Peyer's patch (tissue), 4 donors: ENCODE results near the gene HMCN1. TPM values are rescaled to one million over a fixed set of nuclear protein-coding genes. Genes with fewer than 3 reads are reported as not detected.

Source experiments
- DNase-seq, 3 donors: peaks; one replicate each; pipeline ENCODE4 v3.0.0-alpha.2; 2017 to 2019
- H3K27ac ChIP-seq, 4 donors: fragments of 200-600 bp; sonication (generic); one replicate each; pipeline ENCODE4 v1.5.1; 2016 to 2019
- H3K27me3 ChIP-seq, 2 donors: fragments of 200-600 bp; sonication (generic); one replicate each; pipeline ENCODE4 v1.5.1; 2019
- H3K36me3 ChIP-seq, 3 donors: fragments of 200-600 bp; sonication (generic); one replicate each; pipeline ENCODE4 v1.5.1; 2016 to 2019
- H3K4me1 ChIP-seq, 4 donors: fragments of 200-600 bp; sonication (generic); one replicate each; pipeline ENCODE4 v1.5.1; 2016 to 2019
- H3K4me3 ChIP-seq, 4 donors: fragments of 200-600 bp; sonication (generic); 1 replicate in 3 of 4; 2 replicates in 1 of 4; pipeline ENCODE4 v1.5.1; 2016 to 2019; ENCODE audit warnings: mild to moderate bottlenecking in 1 of 4
- H3K9me3 ChIP-seq, 4 donors: fragments of 200-600 bp; sonication (generic); one replicate each; pipeline ENCODE4 v1.5.1; 2016 to 2019; ENCODE audit warnings: mild to moderate bottlenecking in 1 of 4
- POLR2A ChIP-seq, 2 donors: fragments of 450-650 bp; IDR thresholded peaks; one replicate each; pipeline ENCODE4 v1.5.1; 2017; ENCODE audit warnings: antibody characterized with exemption in 2 of 2, mild to moderate bottlenecking in 2 of 2, moderate library complexity in 2 of 2
- total RNA-seq, 4 donors: library from RNA; depleted of rRNA; stranded (reverse); fragments of >200 nt; gene quantifications; one replicate each; pipeline ENCODE4 v1.1.0, GENCODE V29; 2016
- TF ChIP-seq, protein P1 (sequence below), 6 experiments: fragments of 450-650 bp in 4 of 6; fragments of 200-600 bp in 2 of 6; sonication (generic) in 1 of 6; IDR thresholded peaks; one replicate each; pipeline ENCODE4 v1.5.1; 2017 to 2019; ENCODE audit warnings: antibody characterized with exemption in 6 of 6, mild to moderate bottlenecking in 3 of 6, moderate library complexity in 1 of 6

The HMCN1 gene
- total RNA-seq, 4 donors from 2014 or later: 1.5 to 18.2 (median 7.1) TPM

DNA sequence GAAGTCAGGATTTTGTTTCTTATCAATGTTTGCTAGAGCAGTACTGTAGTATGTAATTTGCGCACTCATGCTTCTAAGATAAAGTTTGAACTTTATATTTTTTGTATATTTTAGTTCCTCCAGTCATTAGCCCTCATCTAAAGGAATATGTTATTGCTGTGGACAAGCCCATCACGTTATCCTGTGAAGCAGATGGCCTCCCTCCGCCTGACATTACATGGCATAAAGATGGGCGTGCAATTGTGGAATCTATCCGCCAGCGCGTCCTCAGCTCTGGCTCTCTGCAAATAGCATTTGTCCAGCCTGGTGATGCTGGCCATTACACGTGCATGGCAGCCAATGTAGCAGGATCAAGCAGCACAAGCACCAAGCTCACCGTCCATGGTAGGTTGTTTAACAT, 388.6 kb downstream of the HMCN1 start:
- DNase-seq: no peak
- Histone ChIP-seq H3K4me3 (no peak overlapping the region), H3K4me1 (no peaks in the 10 kb centered on the region), H3K9me3 (no peaks in the 10 kb centered on the region), H3K27me3 (no peaks in the 10 kb centered on the region), H3K36me3 (no peaks in the 10 kb centered on the region), H3K27ac (no peak overlapping the region)
- TF ChIP-seq, protein P1, sequence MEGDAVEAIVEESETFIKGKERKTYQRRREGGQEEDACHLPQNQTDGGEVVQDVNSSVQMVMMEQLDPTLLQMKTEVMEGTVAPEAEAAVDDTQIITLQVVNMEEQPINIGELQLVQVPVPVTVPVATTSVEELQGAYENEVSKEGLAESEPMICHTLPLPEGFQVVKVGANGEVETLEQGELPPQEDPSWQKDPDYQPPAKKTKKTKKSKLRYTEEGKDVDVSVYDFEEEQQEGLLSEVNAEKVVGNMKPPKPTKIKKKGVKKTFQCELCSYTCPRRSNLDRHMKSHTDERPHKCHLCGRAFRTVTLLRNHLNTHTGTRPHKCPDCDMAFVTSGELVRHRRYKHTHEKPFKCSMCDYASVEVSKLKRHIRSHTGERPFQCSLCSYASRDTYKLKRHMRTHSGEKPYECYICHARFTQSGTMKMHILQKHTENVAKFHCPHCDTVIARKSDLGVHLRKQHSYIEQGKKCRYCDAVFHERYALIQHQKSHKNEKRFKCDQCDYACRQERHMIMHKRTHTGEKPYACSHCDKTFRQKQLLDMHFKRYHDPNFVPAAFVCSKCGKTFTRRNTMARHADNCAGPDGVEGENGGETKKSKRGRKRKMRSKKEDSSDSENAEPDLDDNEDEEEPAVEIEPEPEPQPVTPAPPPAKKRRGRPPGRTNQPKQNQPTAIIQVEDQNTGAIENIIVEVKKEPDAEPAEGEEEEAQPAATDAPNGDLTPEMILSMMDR (IDR thresholded peaks at IDR 0.05): no peak
- no peak for TF ChIP-seq POLR2A (IDR thresholded peaks at IDR 0.05)

DNA sequence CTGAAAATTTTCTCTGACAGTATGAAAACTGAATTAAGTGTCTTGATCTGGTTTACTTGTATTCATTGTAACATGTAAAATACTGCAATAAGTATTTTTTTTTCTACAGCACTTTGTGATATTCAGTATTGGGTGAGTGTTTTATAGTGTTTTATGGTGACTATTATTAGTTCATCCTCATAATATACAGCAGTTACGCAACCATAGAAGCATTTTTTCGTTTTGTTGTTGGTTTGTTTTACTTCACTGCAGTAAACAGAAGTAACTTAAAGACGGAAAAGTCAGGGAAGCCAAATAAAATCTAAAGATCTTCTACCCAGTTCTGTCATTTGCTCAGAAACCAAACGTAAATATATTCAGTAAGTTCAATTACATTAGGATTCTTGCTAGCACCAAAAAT, 390.8 kb downstream of the HMCN1 start:
- Histone ChIP-seq H3K4me1 (no peaks in the 10 kb centered on the region), H3K4me3 (no peak overlapping the region), H3K36me3 (no peaks in the 10 kb centered on the region), H3K27ac (no peak overlapping the region), H3K27me3 (no peaks in the 10 kb centered on the region), H3K9me3 (no peaks in the 10 kb centered on the region)
- no peak for TF ChIP-seq POLR2A (IDR thresholded peaks at IDR 0.05)
- TF ChIP-seq, protein P1 (IDR thresholded peaks at IDR 0.05): no peak
- DNase-seq: no peak

DNA sequence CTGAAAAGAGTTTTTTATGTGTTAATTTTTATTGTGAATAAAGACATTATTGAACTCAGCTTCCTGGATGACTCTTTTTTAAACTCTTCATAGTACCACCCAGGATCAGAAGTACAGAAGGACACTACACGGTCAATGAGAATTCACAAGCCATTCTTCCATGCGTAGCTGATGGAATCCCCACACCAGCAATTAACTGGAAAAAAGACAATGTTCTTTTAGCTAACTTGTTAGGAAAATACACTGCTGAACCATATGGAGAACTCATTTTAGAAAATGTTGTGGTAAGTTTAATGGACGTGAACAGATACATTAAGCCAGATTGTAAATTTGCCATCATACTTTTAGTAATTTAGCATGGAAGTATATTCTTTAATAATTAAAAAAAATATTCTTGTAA, 391.3 kb downstream of the HMCN1 start:
- H3K4me3 ChIP-seq: no peak overlapping the region
- no peak overlapping the region for H3K27ac ChIP-seq
- TF ChIP-seq, protein P1 (IDR thresholded peaks at IDR 0.05): no peak
- no peak for TF ChIP-seq POLR2A (IDR thresholded peaks at IDR 0.05)
- H3K4me1 ChIP-seq: no peaks in the 10 kb centered on the region
- H3K27me3 ChIP-seq: no peaks in the 10 kb centered on the region
- no peak for DNase-seq
- H3K36me3 ChIP-seq: no peaks in the 10 kb centered on the region
- no peaks in the 10 kb centered on the region for H3K9me3 ChIP-seq

DNA sequence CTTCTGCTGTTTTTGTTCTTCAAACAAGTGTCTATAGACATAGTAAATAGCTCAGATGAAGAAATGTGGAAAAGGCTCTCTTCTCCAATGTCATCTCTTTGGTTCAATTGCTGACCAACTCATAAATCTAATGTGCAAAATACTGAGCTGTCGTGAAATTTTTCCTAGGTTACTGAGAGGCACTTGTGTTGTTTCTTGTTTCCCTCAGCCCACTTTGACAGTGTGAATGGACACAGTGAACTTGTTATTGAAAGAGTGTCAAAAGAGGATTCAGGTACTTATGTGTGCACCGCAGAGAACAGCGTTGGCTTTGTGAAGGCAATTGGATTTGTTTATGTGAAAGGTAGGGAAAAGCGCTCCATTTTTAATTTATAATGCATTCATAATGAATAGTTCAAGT, 395.6 kb downstream of the HMCN1 start:
- H3K4me1 ChIP-seq: no peaks in the 10 kb centered on the region
- DNase-seq: no peak
- no peaks in the 10 kb centered on the region for H3K27me3 ChIP-seq
- no peak for TF ChIP-seq POLR2A (IDR thresholded peaks at IDR 0.05)
- no peak overlapping the region for H3K27ac ChIP-seq
- H3K9me3 ChIP-seq: no peaks in the 10 kb centered on the region
- no peaks in the 10 kb centered on the region for H3K36me3 ChIP-seq
- H3K4me3 ChIP-seq: no peak overlapping the region

DNA sequence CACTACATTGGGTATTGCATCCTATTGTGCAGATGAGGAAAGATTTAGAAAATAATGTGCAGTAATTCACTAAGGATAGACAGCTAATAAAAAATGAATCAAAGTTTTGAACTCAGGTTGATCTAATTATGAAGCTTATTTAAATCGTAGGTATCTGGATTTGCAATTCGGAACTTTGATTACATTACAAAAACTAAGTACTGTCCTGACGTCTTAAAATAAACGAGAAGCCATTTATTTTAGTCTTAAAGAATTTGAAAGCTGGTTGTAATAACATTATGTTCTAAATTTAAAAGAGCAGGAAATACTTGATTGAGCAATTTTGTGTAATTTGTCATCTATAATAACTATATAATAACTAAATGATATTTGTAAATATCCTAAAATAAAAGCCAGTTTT, 404.9 kb downstream of the HMCN1 start:
- Histone ChIP-seq H3K9me3 (no peaks in the 10 kb centered on the region), H3K27me3 (no peaks in the 10 kb centered on the region), H3K27ac (no peak overlapping the region), H3K4me3 (no peak overlapping the region), H3K36me3 (no peaks in the 10 kb centered on the region), H3K4me1 (no peaks in the 10 kb centered on the region)
- no peak for TF ChIP-seq POLR2A (IDR thresholded peaks at IDR 0.05)
- TF ChIP-seq, protein P1 (IDR thresholded peaks at IDR 0.05): no peak
- no peak for DNase-seq

DNA sequence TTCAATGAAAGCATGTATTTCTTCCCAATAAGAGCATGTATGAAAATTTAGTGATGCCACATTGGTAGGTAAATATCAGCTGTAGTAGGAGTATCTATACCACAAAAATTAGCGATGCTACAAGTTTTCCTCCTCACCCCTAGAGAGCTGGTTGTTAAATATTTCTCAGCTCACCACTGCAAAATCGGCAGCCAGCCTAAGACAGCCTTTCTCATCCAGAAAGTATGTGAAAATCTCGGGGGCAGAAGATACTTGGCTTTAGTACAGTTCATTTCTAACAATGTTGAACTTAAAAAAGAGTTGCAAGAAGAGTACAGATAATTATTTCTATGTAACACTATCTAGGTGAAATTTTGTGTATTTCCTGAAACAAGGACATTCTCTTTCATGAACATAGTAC, 405.5 kb downstream of the HMCN1 start:
- DNase-seq: no peak
- H3K27ac ChIP-seq: no peak overlapping the region
- H3K4me1 ChIP-seq: no peaks in the 10 kb centered on the region
- no peaks in the 10 kb centered on the region for H3K27me3 ChIP-seq
- no peaks in the 10 kb centered on the region for H3K36me3 ChIP-seq
- TF ChIP-seq, protein P1 (IDR thresholded peaks at IDR 0.05): no peak
- TF ChIP-seq POLR2A (IDR thresholded peaks at IDR 0.05): no peak
- no peak overlapping the region for H3K4me3 ChIP-seq
- H3K9me3 ChIP-seq: no peaks in the 10 kb centered on the region
